Glutamatergic neuron (in vitro differentiated cells): ENCODE measurements around the gene PCDH10. TPM values are rescaled to one million over a fixed set of nuclear protein-coding genes. Genes with fewer than 3 reads are reported as not detected.
A peak's percentile ranks its signal among the peaks of the same experiment; 100 is the strongest.

ENCODE experiments used
- DNase-seq: peaks from one replicate; pipeline ENCODE4 v3.0.0; 2022
- H3K27ac Mint-ChIP-seq: one replicate; pipeline ENCODE4 v1.8.0; 2020; ENCODE audit warnings: mild to moderate bottlenecking, mixed read lengths, inconsistent platforms; ENCODE audit not compliant: unreplicated experiment
- H3K27me3 Mint-ChIP-seq: one replicate; pipeline ENCODE4 v1.8.0; 2020; ENCODE audit warnings: mild to moderate bottlenecking, moderate library complexity, mixed read lengths, inconsistent platforms; ENCODE audit not compliant: unreplicated experiment
- H3K36me3 Mint-ChIP-seq: one replicate; pipeline ENCODE4 v1.8.0; 2020; ENCODE audit warnings: mild to moderate bottlenecking, mixed read lengths, inconsistent platforms; ENCODE audit not compliant: unreplicated experiment
- H3K4me1 Mint-ChIP-seq: one replicate; pipeline ENCODE4 v1.8.0; 2020; ENCODE audit warnings: mild to moderate bottlenecking, low read depth, mixed read lengths, inconsistent platforms; ENCODE audit not compliant: unreplicated experiment
- H3K4me3 Mint-ChIP-seq: one replicate; pipeline ENCODE4 v1.8.0; 2020; ENCODE audit warnings: mild to moderate bottlenecking, mixed read lengths, inconsistent platforms; ENCODE audit not compliant: unreplicated experiment
- H3K9me3 Mint-ChIP-seq: one replicate; pipeline ENCODE4 v1.8.0; 2020; ENCODE audit warnings: mild to moderate bottlenecking, moderate library complexity, mixed read lengths, inconsistent platforms; ENCODE audit not compliant: unreplicated experiment
- long read RNA-seq: library from polyadenylated mRNA; unstranded; transcript quantifications from one replicate; pipeline ENCODE4 v2.0.0, GENCODE V29; 2020; ENCODE audit not compliant: unreplicated experiment
- total RNA-seq: library from RNA; stranded (reverse); fragmentation: NEBNext Ultra II Directional; extraction: Animal tissue kit (Norgen Biotek cat#: 25700); gene quantifications from one replicate; pipeline ENCODE4 v1.2.1, GENCODE V29; 2021; ENCODE audit not compliant: unreplicated experiment
- TF ChIP-seq, protein P1 (sequence below): fragments of 200-600 bp; sonication (generic); IDR thresholded peaks from one replicate; pipeline ENCODE4 v1.5.0; 2021; ENCODE audit not compliant: partially characterized antibody, unreplicated experiment

Gene PCDH10, protein sequence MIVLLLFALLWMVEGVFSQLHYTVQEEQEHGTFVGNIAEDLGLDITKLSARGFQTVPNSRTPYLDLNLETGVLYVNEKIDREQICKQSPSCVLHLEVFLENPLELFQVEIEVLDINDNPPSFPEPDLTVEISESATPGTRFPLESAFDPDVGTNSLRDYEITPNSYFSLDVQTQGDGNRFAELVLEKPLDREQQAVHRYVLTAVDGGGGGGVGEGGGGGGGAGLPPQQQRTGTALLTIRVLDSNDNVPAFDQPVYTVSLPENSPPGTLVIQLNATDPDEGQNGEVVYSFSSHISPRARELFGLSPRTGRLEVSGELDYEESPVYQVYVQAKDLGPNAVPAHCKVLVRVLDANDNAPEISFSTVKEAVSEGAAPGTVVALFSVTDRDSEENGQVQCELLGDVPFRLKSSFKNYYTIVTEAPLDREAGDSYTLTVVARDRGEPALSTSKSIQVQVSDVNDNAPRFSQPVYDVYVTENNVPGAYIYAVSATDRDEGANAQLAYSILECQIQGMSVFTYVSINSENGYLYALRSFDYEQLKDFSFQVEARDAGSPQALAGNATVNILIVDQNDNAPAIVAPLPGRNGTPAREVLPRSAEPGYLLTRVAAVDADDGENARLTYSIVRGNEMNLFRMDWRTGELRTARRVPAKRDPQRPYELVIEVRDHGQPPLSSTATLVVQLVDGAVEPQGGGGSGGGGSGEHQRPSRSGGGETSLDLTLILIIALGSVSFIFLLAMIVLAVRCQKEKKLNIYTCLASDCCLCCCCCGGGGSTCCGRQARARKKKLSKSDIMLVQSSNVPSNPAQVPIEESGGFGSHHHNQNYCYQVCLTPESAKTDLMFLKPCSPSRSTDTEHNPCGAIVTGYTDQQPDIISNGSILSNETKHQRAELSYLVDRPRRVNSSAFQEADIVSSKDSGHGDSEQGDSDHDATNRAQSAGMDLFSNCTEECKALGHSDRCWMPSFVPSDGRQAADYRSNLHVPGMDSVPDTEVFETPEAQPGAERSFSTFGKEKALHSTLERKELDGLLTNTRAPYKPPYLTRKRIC
- total RNA-seq: 1.7 TPM
- long read RNA-seq: 0 reads

DNA sequence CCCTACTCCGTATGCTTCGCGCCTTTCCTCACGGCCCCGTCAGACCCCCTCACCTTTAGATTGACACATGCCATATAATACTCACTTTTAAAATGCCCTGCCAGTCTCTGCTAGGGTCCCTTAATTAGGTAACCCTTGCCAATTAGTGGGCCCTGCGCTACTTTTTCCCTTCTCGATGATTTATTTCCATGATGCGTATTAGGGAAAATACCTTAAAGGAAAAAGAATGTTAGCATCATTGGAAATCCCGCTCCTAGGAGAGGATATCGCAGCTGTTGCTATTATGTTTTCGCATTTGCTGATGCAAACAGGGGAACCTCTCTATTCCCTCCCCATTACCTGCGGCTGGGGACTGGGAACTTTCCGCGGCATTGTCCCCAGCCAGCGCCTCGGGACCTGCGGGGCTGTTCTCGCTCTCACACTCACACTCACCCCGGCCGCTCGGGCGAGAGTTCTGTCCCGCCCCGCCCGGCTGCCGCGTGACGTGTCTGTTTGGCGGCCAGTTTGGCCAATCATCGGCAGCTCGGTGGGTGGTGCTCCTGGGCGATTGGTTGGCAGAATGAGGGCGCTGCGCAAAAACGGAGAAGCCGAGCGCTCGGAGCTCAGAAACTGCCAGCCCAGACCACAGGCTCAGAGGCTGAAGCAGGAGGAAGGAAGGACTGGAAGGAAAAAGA, at the start of gene PCDH10:
PCDH10 (plus strand) TSS at position 605 of the 674 bp plus-strand sequence. CDS start 847 bp downstream, outside the sequence.
- Mint-ChIP-seq H3K4me3 (peak within 1 kb of the TSS; percentile 96), H3K9me3 (peaks cover 10% of the 10 kb centered on the region), H3K4me1 (peaks cover 25% of the 10 kb centered on the region), H3K27me3 (peaks cover 31% of the 10 kb centered on the region), H3K36me3 (no peaks in the 10 kb centered on the region), H3K27ac (peak within 1 kb of the TSS; percentile 49)
- DNase-seq: peak; percentile 98
- TF ChIP-seq, protein P1, sequence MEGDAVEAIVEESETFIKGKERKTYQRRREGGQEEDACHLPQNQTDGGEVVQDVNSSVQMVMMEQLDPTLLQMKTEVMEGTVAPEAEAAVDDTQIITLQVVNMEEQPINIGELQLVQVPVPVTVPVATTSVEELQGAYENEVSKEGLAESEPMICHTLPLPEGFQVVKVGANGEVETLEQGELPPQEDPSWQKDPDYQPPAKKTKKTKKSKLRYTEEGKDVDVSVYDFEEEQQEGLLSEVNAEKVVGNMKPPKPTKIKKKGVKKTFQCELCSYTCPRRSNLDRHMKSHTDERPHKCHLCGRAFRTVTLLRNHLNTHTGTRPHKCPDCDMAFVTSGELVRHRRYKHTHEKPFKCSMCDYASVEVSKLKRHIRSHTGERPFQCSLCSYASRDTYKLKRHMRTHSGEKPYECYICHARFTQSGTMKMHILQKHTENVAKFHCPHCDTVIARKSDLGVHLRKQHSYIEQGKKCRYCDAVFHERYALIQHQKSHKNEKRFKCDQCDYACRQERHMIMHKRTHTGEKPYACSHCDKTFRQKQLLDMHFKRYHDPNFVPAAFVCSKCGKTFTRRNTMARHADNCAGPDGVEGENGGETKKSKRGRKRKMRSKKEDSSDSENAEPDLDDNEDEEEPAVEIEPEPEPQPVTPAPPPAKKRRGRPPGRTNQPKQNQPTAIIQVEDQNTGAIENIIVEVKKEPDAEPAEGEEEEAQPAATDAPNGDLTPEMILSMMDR: no peak

DNA sequence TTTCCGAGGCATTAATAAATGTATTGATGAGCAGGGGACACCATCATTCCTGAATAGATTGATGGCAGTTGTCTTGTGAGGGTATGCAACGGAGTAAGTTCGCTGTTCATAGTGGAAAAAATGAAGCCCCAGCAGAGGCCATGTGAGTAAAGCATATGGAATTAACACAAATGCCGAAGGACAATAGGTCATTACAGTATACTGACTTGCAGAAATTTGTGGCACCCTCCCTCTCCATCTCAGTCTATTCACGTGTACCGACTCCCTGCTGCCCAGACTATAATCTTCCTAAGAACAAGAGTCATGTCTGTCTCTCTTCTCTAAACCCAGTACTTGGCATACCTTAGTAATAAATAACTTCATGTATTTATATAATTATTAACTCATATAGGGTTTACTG, 47.1 kb upstream of the PCDH10 start:
- DNase-seq: no peak
- no peak overlapping the region for H3K4me3 Mint-ChIP-seq
- TF ChIP-seq, protein P1: no peak
- no peaks in the 10 kb centered on the region for H3K27me3 Mint-ChIP-seq
- H3K27ac Mint-ChIP-seq: no peak overlapping the region
- no peaks in the 10 kb centered on the region for H3K36me3 Mint-ChIP-seq
- H3K9me3 Mint-ChIP-seq: no peaks in the 10 kb centered on the region
- H3K4me1 Mint-ChIP-seq: no peaks in the 10 kb centered on the region

DNA sequence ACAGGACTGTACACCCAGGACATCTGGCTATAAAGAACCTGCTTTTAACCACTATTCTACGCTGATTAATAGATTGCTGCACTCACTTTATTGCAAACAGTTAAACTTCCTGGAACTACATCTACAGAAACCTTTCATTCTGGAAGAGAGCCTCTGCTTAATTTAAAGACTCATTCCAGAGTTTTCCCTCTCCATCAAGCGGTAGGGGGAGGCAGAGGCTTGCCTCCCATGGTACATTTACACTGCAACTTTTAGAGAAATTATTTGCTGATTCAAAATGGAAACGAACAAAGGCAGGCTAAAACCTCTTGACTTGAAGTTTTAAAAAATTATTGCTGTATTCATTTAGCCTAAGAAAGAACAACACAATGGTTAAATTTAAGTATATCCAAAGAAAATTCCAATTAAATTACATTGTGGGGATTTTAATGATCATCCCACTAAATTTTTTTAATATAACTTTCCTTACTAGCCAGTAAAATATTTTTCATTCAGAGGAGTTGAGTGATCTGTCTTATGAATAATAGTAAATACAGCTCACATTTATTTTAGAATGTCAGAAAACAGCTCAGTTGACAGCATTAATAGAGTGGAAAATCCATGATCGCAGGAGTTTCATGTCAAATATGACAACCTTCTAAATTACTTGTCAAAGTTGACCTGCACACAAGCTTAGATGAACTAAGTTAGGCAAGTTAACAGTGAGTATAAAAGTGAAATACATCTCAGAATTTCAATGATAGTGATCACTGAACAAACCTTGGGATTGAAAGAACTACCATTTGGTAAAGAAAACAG, 46.3 kb upstream of the PCDH10 start:
- H3K27me3 Mint-ChIP-seq: no peaks in the 10 kb centered on the region
- H3K27ac Mint-ChIP-seq: no peak overlapping the region
- no peaks in the 10 kb centered on the region for H3K9me3 Mint-ChIP-seq
- TF ChIP-seq, protein P1: no peak
- DNase-seq: no peak
- H3K36me3 Mint-ChIP-seq: no peaks in the 10 kb centered on the region
- H3K4me1 Mint-ChIP-seq: no peaks in the 10 kb centered on the region
- no peak overlapping the region for H3K4me3 Mint-ChIP-seq

DNA sequence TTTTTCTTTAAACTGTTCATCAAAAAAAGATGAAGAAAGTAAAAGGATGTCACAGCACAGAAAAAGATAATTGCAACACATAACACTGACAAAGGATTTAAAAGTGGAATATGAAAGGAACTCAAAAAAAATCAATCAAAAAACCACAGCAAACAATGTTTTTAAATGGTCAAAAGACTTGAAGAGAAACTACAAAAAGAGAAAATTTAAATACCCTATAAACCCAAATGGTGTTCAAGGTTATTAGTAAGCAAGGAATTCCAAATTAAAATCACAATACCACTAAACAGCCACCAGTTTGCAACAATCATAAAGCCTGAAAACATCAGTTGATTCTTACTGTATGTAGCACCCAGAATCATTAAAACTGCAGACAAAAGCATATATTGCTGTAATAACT, 36.5 kb upstream of the PCDH10 start:
- TF ChIP-seq, protein P1: no peak
- DNase-seq: no peak
- no peaks in the 10 kb centered on the region for H3K4me1 Mint-ChIP-seq
- no peaks in the 10 kb centered on the region for H3K27me3 Mint-ChIP-seq
- no peak overlapping the region for H3K27ac Mint-ChIP-seq
- H3K4me3 Mint-ChIP-seq: no peak overlapping the region
- no peaks in the 10 kb centered on the region for H3K36me3 Mint-ChIP-seq
- H3K9me3 Mint-ChIP-seq: no peaks in the 10 kb centered on the region
